Mucosa of rectum (tissue), 2 donors: ENCODE measurements around the gene EVC.

Experiments used
- H3K27ac ChIP-seq, 2 donors: one replicate each; pipeline ENCODE4 v1.7.0; 2013; ENCODE audit warnings: inconsistent platforms in 2 of 2, low read depth in 2 of 2, low read length in 2 of 2
- H3K27me3 ChIP-seq, 2 donors: one replicate each; pipeline ENCODE4 v1.7.0; 2013; ENCODE audit warnings: low read length in 2 of 2; ENCODE audit not compliant: control insufficient read depth in 2 of 2, insufficient read depth in 2 of 2
- H3K36me3 ChIP-seq, 2 donors: one replicate each; pipeline ENCODE4 v1.7.0; 2013; ENCODE audit warnings: low read length in 2 of 2; ENCODE audit not compliant: control insufficient read depth in 2 of 2, insufficient read depth in 2 of 2
- H3K4me1 ChIP-seq, 2 donors: one replicate each; pipeline ENCODE4 v1.7.0; 2013; ENCODE audit warnings: low read length in 2 of 2, mild to moderate bottlenecking in 1 of 2; ENCODE audit not compliant: control insufficient read depth in 2 of 2, insufficient read depth in 2 of 2
- H3K4me3 ChIP-seq, 2 donors: one replicate each; pipeline ENCODE4 v1.7.0; 2013; ENCODE audit warnings: low read length in 2 of 2
- H3K9ac ChIP-seq, 2 donors: one replicate each; pipeline ENCODE4 v1.7.0; 2013; ENCODE audit warnings: low read length in 2 of 2, low read depth in 1 of 2, mild to moderate bottlenecking in 1 of 2
- H3K9me3 ChIP-seq, 2 donors: one replicate each; pipeline ENCODE4 v1.7.0; 2013; ENCODE audit warnings: low read length in 2 of 2; ENCODE audit not compliant: control insufficient read depth in 2 of 2
- donor health status: healthy.
- donor health status: Normal muscosa, but diverticular disease.

Gene EVC

GRCh38 chr4:5707778-5708448, 3.1 kb upstream of the EVC start:
- Histone ChIP-seq H3K9me3 (no peaks in the 10 kb centered on the region), H3K27ac (peak overlapping the region; percentile 38 to 51), H3K4me3 (peak overlapping the region; percentile 44 to 65), H3K4me1 (peaks cover 0 to 2% of the 10 kb centered on the region in 2 donors), H3K9ac (peak overlapping the region in 1 of 2 donors; percentile 62), H3K27me3 (peaks cover 3 to 7% of the 10 kb centered on the region in 2 donors), H3K36me3 (no peaks in the 10 kb centered on the region)

DNA sequence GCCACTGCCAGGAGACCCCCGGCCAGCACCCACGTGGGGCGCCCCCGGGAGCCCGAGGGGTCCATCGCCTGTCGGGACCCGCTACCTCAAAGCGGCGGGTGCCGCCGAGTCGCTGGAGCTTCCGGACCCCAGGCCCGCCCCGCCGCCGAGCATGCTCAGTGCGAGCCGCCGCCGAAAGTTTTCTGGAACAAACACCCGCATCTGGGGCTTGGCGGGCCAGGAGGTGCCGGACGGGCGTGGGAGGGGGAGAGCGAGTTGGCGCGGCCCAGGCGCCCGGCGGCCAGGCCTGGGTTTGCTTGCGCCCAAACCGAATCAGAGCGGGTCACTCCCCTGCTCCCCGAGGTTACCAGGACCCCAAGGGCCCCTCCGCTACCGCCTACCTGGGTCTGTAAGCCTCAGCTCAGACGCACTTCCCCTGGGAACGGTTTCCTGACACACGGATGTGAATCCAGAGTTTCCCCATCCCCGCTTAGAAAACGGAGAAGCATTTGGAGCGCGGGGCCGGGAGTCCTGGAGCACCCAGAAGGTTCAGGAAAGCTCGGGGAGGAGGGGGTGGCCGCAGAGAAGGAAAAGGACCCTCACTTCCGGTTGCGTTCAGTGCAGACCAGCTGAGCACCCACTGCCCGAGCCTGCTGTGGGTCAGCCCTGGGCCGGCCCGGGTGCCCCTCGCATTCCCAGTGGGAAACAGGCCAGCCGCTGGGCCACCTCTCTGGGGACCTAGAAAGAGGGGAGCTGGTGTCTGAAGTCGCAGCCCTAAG, 2.4 kb upstream of the EVC start, which contains the start of gene EVC2:
Gene EVC2 (minus strand): TSS at position 111 of the 758 bp plus-strand sequence. CDS start 46 bp downstream, at position 65.
- no peaks in the 10 kb centered on the region for H3K36me3 ChIP-seq
- H3K4me3 ChIP-seq = peak within 1 kb of the TSS; percentile 44 to 65
- peak within 1 kb of the TSS; percentile 38 to 51 for H3K27ac ChIP-seq
- H3K4me1 ChIP-seq = peaks cover 0 to 2% of the 10 kb centered on the region in 2 donors
- peak within 1 kb of the TSS in 1 of 2 donors; percentile 62 for H3K9ac ChIP-seq
- peaks cover 3 to 7% of the 10 kb centered on the region in 2 donors for H3K27me3 ChIP-seq
- no peaks in the 10 kb centered on the region for H3K9me3 ChIP-seq

DNA sequence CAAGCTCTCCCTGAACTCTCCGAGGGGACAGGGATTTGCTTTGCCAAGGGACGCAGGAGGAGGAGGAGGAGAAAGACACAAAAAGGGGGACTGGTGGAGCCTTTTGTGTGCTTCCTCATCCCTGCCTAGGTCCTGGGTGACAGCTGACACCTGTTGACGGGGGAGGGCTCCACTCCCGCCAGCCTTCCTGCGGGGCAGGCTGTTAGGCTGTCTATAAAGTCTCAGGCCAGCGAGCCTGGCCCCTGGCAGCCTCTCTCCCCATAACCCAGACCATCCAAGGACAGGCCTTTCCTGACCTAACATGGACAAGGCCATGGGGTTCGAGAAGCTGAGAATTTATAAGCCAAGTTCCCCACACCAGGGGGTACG, 1.8 kb upstream of the EVC start:
- Histone ChIP-seq H3K9me3 (no peaks in the 10 kb centered on the region), H3K4me3 (no peak overlapping the region), H3K27me3 (peaks cover 3 to 7% of the 10 kb centered on the region in 2 donors), H3K4me1 (peaks cover 0 to 2% of the 10 kb centered on the region in 2 donors), H3K36me3 (no peaks in the 10 kb centered on the region), H3K9ac (peak overlapping the region in 1 of 2 donors; percentile 7), H3K27ac (peak overlapping the region; percentile 38 to 51)

GRCh38 chr4:5710065-5710960, 688 bp upstream of the EVC start:
- no peaks in the 10 kb centered on the region for H3K36me3 ChIP-seq

DNA sequence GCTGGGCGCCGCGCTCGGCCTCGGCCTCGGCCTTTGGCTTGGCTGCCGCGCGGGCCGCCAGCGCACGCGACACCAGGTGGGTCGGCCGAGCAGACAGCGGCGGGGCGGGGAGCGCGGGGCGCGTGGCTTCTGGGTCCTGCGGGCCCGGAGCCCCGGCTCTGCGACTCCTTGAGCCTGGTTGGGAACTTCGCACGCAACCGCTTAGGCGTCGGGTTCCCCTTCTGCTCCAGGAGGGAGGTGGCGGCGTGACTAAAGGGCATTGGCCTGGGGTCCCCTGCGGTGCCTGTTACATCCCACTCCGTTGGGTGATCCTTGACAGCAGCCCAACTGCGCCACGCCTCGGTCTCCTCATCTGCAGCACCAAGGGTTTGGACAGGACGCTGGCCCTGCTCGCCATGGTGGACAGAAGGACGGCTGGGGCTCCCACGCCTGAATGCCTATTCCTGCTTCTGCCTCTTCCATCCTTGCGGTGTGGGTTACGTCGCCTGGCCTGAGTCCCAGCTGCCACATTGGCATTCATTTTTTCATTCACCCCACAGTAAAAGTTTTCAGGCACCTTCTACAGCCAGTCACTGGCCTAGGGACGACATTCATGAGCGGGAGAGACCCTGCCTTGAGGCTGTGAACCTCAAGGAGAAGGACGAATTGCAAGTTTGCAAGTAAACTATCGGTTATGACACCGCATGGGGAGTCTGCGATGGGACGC, 631 bp downstream of the EVC start:
- Histone ChIP-seq H3K9me3 (peaks cover 0 to 2% of the 10 kb centered on the region in 2 donors), H3K4me3 (peak overlapping the region; percentile 48 to 57), H3K9ac (no peak overlapping the region), H3K27me3 (peaks cover 3 to 7% of the 10 kb centered on the region in 2 donors), H3K27ac (no peak overlapping the region), H3K36me3 (no peaks in the 10 kb centered on the region), H3K4me1 (peaks cover 0 to 2% of the 10 kb centered on the region in 2 donors)

More at GRCh38 chr4:5710065-5710960, 688 bp upstream of the EVC start:
- peak overlapping the region in 1 of 2 donors; percentile 55 for H3K4me3 ChIP-seq
- H3K27ac ChIP-seq = peak overlapping the region; percentile 38 to 56
- H3K4me1 ChIP-seq = peaks cover 0 to 2% of the 10 kb centered on the region in 2 donors
- no peak overlapping the region for H3K9ac ChIP-seq
- H3K27me3 ChIP-seq = peaks cover 3 to 7% of the 10 kb centered on the region in 2 donors
- H3K9me3 ChIP-seq = peaks cover 0 to 1% of the 10 kb centered on the region in 2 donors

GRCh38 chr4:5712517-5712916, 1.5 kb downstream of the EVC start:
- Histone ChIP-seq H3K27ac (no peak overlapping the region), H3K9ac (no peak overlapping the region), H3K27me3 (peaks cover under 1 to 7% of the 10 kb centered on the region in 2 donors), H3K4me1 (peaks cover 0 to under 1% of the 10 kb centered on the region in 2 donors), H3K4me3 (no peak overlapping the region), H3K36me3 (no peaks in the 10 kb centered on the region), H3K9me3 (peaks cover 0 to 2% of the 10 kb centered on the region in 2 donors)

GRCh38 chr4:5712931-5713330, 1.9 kb downstream of the EVC start:
- Histone ChIP-seq H3K4me1 (no peaks in the 10 kb centered on the region), H3K36me3 (no peaks in the 10 kb centered on the region), H3K9me3 (peaks cover 0 to 2% of the 10 kb centered on the region in 2 donors), H3K4me3 (no peak overlapping the region), H3K27ac (no peak overlapping the region), H3K9ac (no peak overlapping the region), H3K27me3 (peaks cover 0 to 7% of the 10 kb centered on the region in 2 donors)

DNA sequence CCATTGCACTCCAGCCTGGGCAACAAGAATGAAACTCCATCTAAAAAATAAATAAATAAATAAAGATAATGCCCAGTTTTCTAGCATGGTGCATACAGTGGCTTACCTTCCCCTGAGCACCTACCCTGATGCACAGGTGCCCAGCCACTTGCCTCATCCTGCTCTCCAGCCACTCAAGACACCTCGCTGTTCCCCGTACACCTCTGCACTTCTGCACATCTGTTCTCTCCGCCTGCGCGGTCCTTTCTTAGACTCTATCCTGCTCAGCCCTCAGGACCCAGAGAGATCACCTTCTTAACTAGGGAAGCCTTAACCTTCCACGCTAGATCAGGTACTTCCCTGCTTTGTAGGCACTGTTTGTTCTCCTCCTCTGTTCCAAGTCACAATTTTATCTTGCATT, 2.9 kb downstream of the EVC start:
- Histone ChIP-seq H3K9me3 (peaks cover 0 to 2% of the 10 kb centered on the region in 2 donors), H3K27ac (no peak overlapping the region), H3K27me3 (peaks cover 0 to 7% of the 10 kb centered on the region in 2 donors), H3K9ac (no peak overlapping the region), H3K36me3 (no peaks in the 10 kb centered on the region), H3K4me1 (no peaks in the 10 kb centered on the region), H3K4me3 (no peak overlapping the region)

GRCh38 chr4:5715357-5715756, 4.4 kb downstream of the EVC start:
- H3K4me1 ChIP-seq = no peaks in the 10 kb centered on the region
- H3K27ac ChIP-seq = no peak overlapping the region
- peaks cover 0 to 2% of the 10 kb centered on the region in 2 donors for H3K27me3 ChIP-seq
- H3K4me3 ChIP-seq = no peak overlapping the region
- H3K9me3 ChIP-seq = peaks cover 0 to 2% of the 10 kb centered on the region in 2 donors
- no peaks in the 10 kb centered on the region for H3K36me3 ChIP-seq
- no peak overlapping the region for H3K9ac ChIP-seq
